Measurements from ENCODE around the gene IFNA8.

IFNA8 gene

DNA sequence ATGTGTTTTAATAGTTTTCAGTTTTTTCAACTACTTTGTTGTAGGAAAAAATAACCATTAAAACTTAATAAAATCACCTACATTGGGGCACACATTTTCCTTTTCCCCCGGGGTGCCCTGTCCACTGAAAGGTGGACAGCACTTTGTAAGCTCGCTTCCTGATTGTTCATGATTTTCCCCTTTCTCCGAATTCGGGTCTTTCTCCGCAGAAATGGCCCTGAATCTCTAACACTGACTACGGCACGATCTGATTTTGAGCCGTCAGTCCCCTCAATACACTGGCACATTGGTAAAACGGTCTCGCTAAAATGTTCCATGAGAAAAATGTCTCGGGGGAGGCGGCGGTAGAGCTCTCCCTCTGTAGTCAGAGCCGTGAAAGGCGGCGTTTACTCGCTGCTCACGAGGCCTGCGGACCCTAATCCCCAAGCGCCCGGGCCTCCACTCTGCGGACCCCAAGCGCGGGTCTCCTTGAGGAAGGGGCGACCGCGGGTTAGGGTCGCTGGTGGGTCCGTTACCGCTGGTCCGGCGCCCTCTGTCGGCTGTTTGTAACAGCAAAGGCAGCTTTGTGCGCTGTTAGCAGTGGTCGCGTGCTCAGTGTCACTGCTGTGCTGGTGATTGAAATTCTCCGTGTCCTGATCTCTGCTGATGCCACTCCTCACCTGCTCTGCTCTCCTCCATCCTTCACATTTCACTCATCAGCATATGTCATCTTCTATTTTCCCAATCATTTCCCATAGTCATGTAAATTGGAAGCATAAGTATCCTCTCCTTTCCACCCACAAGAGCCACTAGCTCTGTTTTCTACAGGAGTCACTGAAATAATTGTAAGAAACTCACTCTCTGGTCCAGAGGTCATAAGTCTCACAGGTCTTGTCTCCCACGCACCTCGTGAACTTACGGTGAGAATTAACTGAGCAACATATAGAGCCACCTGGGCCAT lies 12.9 kb upstream of the IFNA8 start:
- Histone ChIP-seq H3K27me3 (replicated peaks; ENCODE audit: control insufficient read depth, insufficient read depth, low read length, poor library complexity, severe bottlenecking) (peaks cover 11% of the 10 kb centered on the region), H3K36me3 (ENCODE audit: control insufficient read depth, insufficient read depth, low read length) (no peaks in the 10 kb centered on the region), H3K9me3 (ENCODE audit: control insufficient read depth, low read length) (no peaks in the 10 kb centered on the region), H3K4me3 (ENCODE audit: insufficient read depth, low read depth, low read length, poor library complexity, severe bottlenecking) (peak overlapping the region; percentile 39), H3K4me1 (ENCODE audit: control insufficient read depth, insufficient read depth, low read length, poor library complexity, severe bottlenecking) (peaks cover 4% of the 10 kb centered on the region), H3K27ac (ENCODE audit: insufficient read depth, low read length, poor library complexity, severe bottlenecking) (no peak overlapping the region)
- DNase-seq, result peak; percentile 12 to 34 (median 26)

- Histone ChIP-seq H3K9me3 (ENCODE audit: control insufficient read depth, low read length) (no peaks in the 10 kb centered on the region), H3K4me3 (ENCODE audit: insufficient read depth, low read depth, low read length, poor library complexity, severe bottlenecking) (no peak overlapping the region), H3K4me1 (ENCODE audit: control insufficient read depth, insufficient read depth, low read length, poor library complexity, severe bottlenecking) (peaks cover 10% of the 10 kb centered on the region), H3K27me3 (replicated peaks; ENCODE audit: control insufficient read depth, insufficient read depth, low read length, poor library complexity, severe bottlenecking) (peaks cover 27% of the 10 kb centered on the region), H3K36me3 (ENCODE audit: control insufficient read depth, insufficient read depth, low read length) (no peaks in the 10 kb centered on the region), H3K27ac (ENCODE audit: insufficient read depth, low read length, poor library complexity, severe bottlenecking) (no peak overlapping the region)
- DNase-seq, result no peak
Observed at GRCh38 chr9:21398955-21399489, 9.9 kb upstream of the IFNA8 start.

GRCh38 chr9:21399956-21400355 lies 9.0 kb upstream of the IFNA8 start:
- Histone ChIP-seq H3K4me3 (ENCODE audit: insufficient read depth, low read depth, low read length, poor library complexity, severe bottlenecking) (no peak overlapping the region), H3K27me3 (replicated peaks; ENCODE audit: control insufficient read depth, insufficient read depth, low read length, poor library complexity, severe bottlenecking) (peaks cover 26% of the 10 kb centered on the region), H3K4me1 (ENCODE audit: control insufficient read depth, insufficient read depth, low read length, poor library complexity, severe bottlenecking) (peaks cover 10% of the 10 kb centered on the region), H3K27ac (ENCODE audit: insufficient read depth, low read length, poor library complexity, severe bottlenecking) (no peak overlapping the region), H3K9me3 (ENCODE audit: control insufficient read depth, low read length) (no peaks in the 10 kb centered on the region), H3K36me3 (ENCODE audit: control insufficient read depth, insufficient read depth, low read length) (no peaks in the 10 kb centered on the region)
- no peak for DNase-seq

DNA sequence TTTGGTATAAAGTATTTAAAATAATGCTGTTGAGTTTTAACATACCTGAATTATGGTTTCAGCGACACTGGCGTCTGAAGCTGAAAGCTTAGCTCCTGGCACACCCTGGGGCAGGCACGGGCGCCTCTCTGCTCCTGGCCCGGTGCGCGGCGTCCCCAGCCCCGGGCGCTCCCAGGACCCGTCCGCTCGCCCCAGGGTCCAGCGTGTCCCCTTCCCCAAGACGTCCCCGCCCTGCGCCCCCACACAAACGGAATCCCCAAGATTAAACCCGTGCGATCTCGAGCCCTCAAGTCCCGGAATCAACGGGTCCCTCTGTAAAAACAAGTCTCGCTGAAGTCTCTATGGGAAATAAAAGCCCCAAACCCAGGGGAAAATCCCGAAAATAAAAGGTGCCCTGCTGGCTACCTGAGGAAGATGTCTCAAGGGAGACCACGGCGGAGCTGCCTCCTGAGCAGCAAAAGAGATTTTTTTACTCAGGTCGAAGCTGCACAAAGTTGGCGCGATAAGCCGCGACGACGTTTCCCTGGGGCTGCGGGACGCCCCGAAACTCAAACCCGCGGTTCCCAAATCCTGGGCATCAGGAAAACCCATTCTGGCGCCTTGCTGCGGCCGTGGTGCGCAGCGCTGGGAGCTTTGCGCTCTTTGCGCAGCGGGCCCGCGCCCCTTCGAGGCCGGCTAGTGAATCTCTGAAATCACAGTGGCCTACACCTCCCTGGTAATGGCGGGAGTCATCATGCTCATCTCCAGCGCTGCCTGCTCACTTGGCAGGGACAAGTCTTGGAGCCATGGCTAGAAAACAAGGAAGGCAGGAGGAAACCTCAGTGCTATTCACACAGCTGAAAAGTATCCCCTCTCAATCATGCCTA lies 6.3 kb upstream of the IFNA8 start:
- H3K27ac ChIP-seq (ENCODE audit: insufficient read depth, low read length, poor library complexity, severe bottlenecking), result no peak overlapping the region
- H3K9me3 ChIP-seq (ENCODE audit: control insufficient read depth, low read length), result no peaks in the 10 kb centered on the region
- H3K36me3 ChIP-seq (ENCODE audit: control insufficient read depth, insufficient read depth, low read length), result no peaks in the 10 kb centered on the region
- no peak for DNase-seq
- H3K27me3 ChIP-seq (replicated peaks; ENCODE audit: control insufficient read depth, insufficient read depth, low read length, poor library complexity, severe bottlenecking), result peaks cover 16% of the 10 kb centered on the region
- peaks cover 6% of the 10 kb centered on the region for H3K4me1 ChIP-seq (ENCODE audit: control insufficient read depth, insufficient read depth, low read length, poor library complexity, severe bottlenecking)
- no peak overlapping the region for H3K4me3 ChIP-seq (ENCODE audit: insufficient read depth, low read depth, low read length, poor library complexity, severe bottlenecking)

DNA sequence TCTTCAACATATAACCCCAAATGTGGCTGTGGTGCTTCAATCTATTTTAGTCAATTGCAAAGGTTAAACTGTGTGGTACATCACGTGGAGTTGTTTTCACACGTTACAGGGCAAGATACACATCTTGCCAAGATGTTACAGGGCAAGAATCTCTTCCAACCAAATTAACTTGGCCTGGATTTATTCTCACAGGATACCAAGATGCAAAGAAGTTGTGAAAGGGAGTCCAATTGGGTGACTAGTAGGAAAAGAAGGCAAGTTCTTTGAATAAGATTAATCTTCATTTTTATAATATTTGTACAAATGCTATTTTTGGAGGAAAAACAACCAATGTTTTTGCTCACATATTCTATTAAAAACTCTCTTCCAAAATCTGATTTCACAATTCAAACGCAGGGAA lies 4.8 kb upstream of the IFNA8 start:
- no peak overlapping the region for H3K27ac ChIP-seq (ENCODE audit: insufficient read depth, low read length, poor library complexity, severe bottlenecking)
- no peak overlapping the region for H3K4me3 ChIP-seq (ENCODE audit: insufficient read depth, low read depth, low read length, poor library complexity, severe bottlenecking)
- no peaks in the 10 kb centered on the region for H3K36me3 ChIP-seq (ENCODE audit: control insufficient read depth, insufficient read depth, low read length)
- no peaks in the 10 kb centered on the region for H3K9me3 ChIP-seq (ENCODE audit: control insufficient read depth, low read length)
- no peak for DNase-seq
- H3K4me1 ChIP-seq (ENCODE audit: control insufficient read depth, insufficient read depth, low read length, poor library complexity, severe bottlenecking), result peaks cover 6% of the 10 kb centered on the region
- H3K27me3 ChIP-seq (replicated peaks; ENCODE audit: control insufficient read depth, insufficient read depth, low read length, poor library complexity, severe bottlenecking), result peaks cover 16% of the 10 kb centered on the region

- H3K27ac ChIP-seq (ENCODE audit: insufficient read depth, low read length, poor library complexity, severe bottlenecking), result no peak overlapping the region
- H3K9me3 ChIP-seq (ENCODE audit: control insufficient read depth, low read length), result no peaks in the 10 kb centered on the region
- H3K4me1 ChIP-seq (ENCODE audit: control insufficient read depth, insufficient read depth, low read length, poor library complexity, severe bottlenecking), result no peaks in the 10 kb centered on the region
- H3K4me3 ChIP-seq (ENCODE audit: insufficient read depth, low read depth, low read length, poor library complexity, severe bottlenecking), result no peak overlapping the region
- no peaks in the 10 kb centered on the region for H3K27me3 ChIP-seq (replicated peaks; ENCODE audit: control insufficient read depth, insufficient read depth, low read length, poor library complexity, severe bottlenecking)
- DNase-seq, result no peak
- H3K36me3 ChIP-seq (ENCODE audit: control insufficient read depth, insufficient read depth, low read length), result no peaks in the 10 kb centered on the region
Observed at GRCh38 chr9:21412107-21412506, 3.2 kb downstream of the IFNA8 start.

- no peaks in the 10 kb centered on the region for H3K36me3 ChIP-seq (ENCODE audit: control insufficient read depth, insufficient read depth, low read length)
- H3K4me3 ChIP-seq (ENCODE audit: insufficient read depth, low read depth, low read length, poor library complexity, severe bottlenecking), result no peak overlapping the region
- no peaks in the 10 kb centered on the region for H3K4me1 ChIP-seq (ENCODE audit: control insufficient read depth, insufficient read depth, low read length, poor library complexity, severe bottlenecking)
- no peak overlapping the region for H3K27ac ChIP-seq (ENCODE audit: insufficient read depth, low read length, poor library complexity, severe bottlenecking)
- DNase-seq, result no peak
- H3K27me3 ChIP-seq (replicated peaks; ENCODE audit: control insufficient read depth, insufficient read depth, low read length, poor library complexity, severe bottlenecking), result no peaks in the 10 kb centered on the region
- H3K9me3 ChIP-seq (ENCODE audit: control insufficient read depth, low read length), result no peaks in the 10 kb centered on the region
Observed at GRCh38 chr9:21413151-21413550, 4.2 kb downstream of the IFNA8 start.

DNA sequence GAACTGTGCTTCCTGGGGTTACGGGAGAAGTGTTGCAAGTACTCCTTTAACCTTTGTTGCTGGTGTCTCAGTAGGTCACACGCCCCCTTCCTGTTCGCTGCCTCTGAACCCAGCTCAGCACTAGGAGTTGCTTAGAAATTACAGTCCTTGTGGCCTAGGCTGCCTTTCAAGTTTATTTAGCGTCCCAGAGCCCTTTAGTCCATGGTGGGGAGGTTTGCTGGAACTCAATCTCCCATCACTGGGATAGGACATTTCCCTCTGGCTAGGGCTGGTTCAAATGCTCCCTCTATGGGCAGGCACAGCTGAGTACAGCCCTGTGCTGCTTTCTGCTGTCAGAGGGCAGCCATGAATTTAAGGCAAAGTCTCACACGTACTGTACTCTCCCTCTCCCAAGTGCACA lies 4.7 kb downstream of the IFNA8 start:
- no peak for DNase-seq
- H3K9me3 ChIP-seq (ENCODE audit: control insufficient read depth, low read length), result no peaks in the 10 kb centered on the region
- H3K27ac ChIP-seq (ENCODE audit: insufficient read depth, low read length, poor library complexity, severe bottlenecking), result no peak overlapping the region
- no peaks in the 10 kb centered on the region for H3K27me3 ChIP-seq (replicated peaks; ENCODE audit: control insufficient read depth, insufficient read depth, low read length, poor library complexity, severe bottlenecking)
- no peak overlapping the region for H3K4me3 ChIP-seq (ENCODE audit: insufficient read depth, low read depth, low read length, poor library complexity, severe bottlenecking)
- no peaks in the 10 kb centered on the region for H3K4me1 ChIP-seq (ENCODE audit: control insufficient read depth, insufficient read depth, low read length, poor library complexity, severe bottlenecking)
- H3K36me3 ChIP-seq (ENCODE audit: control insufficient read depth, insufficient read depth, low read length), result no peaks in the 10 kb centered on the region

GRCh38 chr9:21414220-21414940 lies 5.5 kb downstream of the IFNA8 start:
- H3K9me3 ChIP-seq (ENCODE audit: control insufficient read depth, low read length), result no peaks in the 10 kb centered on the region
- H3K27me3 ChIP-seq (replicated peaks; ENCODE audit: control insufficient read depth, insufficient read depth, low read length, poor library complexity, severe bottlenecking), result no peaks in the 10 kb centered on the region
- DNase-seq, result no peak
- no peak overlapping the region for H3K27ac ChIP-seq (ENCODE audit: insufficient read depth, low read length, poor library complexity, severe bottlenecking)
- H3K4me1 ChIP-seq (ENCODE audit: control insufficient read depth, insufficient read depth, low read length, poor library complexity, severe bottlenecking), result no peaks in the 10 kb centered on the region
- H3K4me3 ChIP-seq (ENCODE audit: insufficient read depth, low read depth, low read length, poor library complexity, severe bottlenecking), result no peak overlapping the region
- H3K36me3 ChIP-seq (ENCODE audit: control insufficient read depth, insufficient read depth, low read length), result no peaks in the 10 kb centered on the region
